Measurements from ENCODE around the gene CADPS2. TPM values are rescaled to one million over a fixed set of nuclear protein-coding genes. Genes with fewer than 3 reads are reported as not detected.
A peak's percentile ranks its signal among the peaks of the same experiment; 100 is the strongest.

The CADPS2 gene
- total and polyA plus RNA-seq, 8 donors: 34.2 to 83.4 (median 64.6) TPM

- Histone ChIP-seq H3K36me3 (no peaks in the 10 kb centered on the region), H3K4me1 (peaks cover 0 to 6% of the 10 kb centered on the region in 2 donors), H3K27me3 (no peaks in the 10 kb centered on the region), H3K9me3 (no peaks in the 10 kb centered on the region), H3K4me3 (no peak overlapping the region), H3K27ac (no peak overlapping the region)
- no peak for TF ChIP-seq CTCF (IDR thresholded peaks at IDR 0.05)
- ATAC-seq: no peak
- peak in 2 of 4 donors; percentile 61 to 70 for DNase-seq
- intact Hi-C loops (cut with DNase I): no loop called here
These were observed 330.0 kb downstream of the CADPS2 start for GRCh38 chr7:122556219-122556618.

- TF ChIP-seq CTCF (IDR thresholded peaks at IDR 0.05): no peak
- no peaks in the 10 kb centered on the region for H3K36me3 ChIP-seq
- intact Hi-C loops (cut with DNase I): no loop called here
- DNase-seq (no peak), ATAC-seq (no peak)
- H3K9me3 ChIP-seq: no peaks in the 10 kb centered on the region
- no peaks in the 10 kb centered on the region for H3K27me3 ChIP-seq
- H3K4me1 ChIP-seq: peaks cover 0 to 6% of the 10 kb centered on the region in 2 donors
- no peak overlapping the region for H3K27ac ChIP-seq
- no peak overlapping the region for H3K4me3 ChIP-seq
These were observed 332.5 kb downstream of the CADPS2 start for GRCh38 chr7:122553761-122554160.

- Histone ChIP-seq H3K36me3 (no peaks in the 10 kb centered on the region), H3K27ac (no peak overlapping the region), H3K9me3 (no peaks in the 10 kb centered on the region), H3K27me3 (no peaks in the 10 kb centered on the region), H3K4me1 (peaks cover 0 to 6% of the 10 kb centered on the region in 2 donors), H3K4me3 (no peak overlapping the region)
- no peak for ATAC-seq
- no peak for DNase-seq
- no peak for TF ChIP-seq CTCF (IDR thresholded peaks at IDR 0.05)
- intact Hi-C loops (cut with DNase I): no loop called here
These were observed 333.5 kb downstream of the CADPS2 start for GRCh38 chr7:122552769-122553168.

GRCh38 chr7:122550545-122550944 is 335.7 kb downstream of the CADPS2 start:
- intact Hi-C loops (cut with DNase I): no loop called here

GRCh38 chr7:122549578-122549977 is 336.7 kb downstream of the CADPS2 start:
- ATAC-seq (no peak), DNase-seq (no peak)
- Histone ChIP-seq H3K4me1 (no peaks in the 10 kb centered on the region), H3K4me3 (no peak overlapping the region), H3K9me3 (no peaks in the 10 kb centered on the region), H3K27ac (no peak overlapping the region), H3K27me3 (no peaks in the 10 kb centered on the region), H3K36me3 (no peaks in the 10 kb centered on the region)
- intact Hi-C loops (cut with DNase I): no loop called here
- no peak for TF ChIP-seq CTCF (IDR thresholded peaks at IDR 0.05)

More at GRCh38 chr7:122550545-122550944, 335.7 kb downstream of the CADPS2 start:
- DNase-seq (no peak), ATAC-seq (no peak)
- no peak overlapping the region for H3K27ac ChIP-seq
- no peak overlapping the region for H3K4me3 ChIP-seq
- H3K36me3 ChIP-seq: no peaks in the 10 kb centered on the region
- no peaks in the 10 kb centered on the region for H3K9me3 ChIP-seq
- TF ChIP-seq CTCF (IDR thresholded peaks at IDR 0.05): no peak
- H3K4me1 ChIP-seq: no peaks in the 10 kb centered on the region
- H3K27me3 ChIP-seq: no peaks in the 10 kb centered on the region
